ENCODE data around the gene NKD1. TPM values are rescaled to one million over a fixed set of nuclear protein-coding genes. Genes with fewer than 3 reads are reported as not detected.

NKD1 gene
- total and polyA plus RNA-seq, 2 donors (not counting 1 experiment from before 2014, with no cell fraction given) = 0.16 to 1.9 TPM

- Histone ChIP-seq H3K4me3 (ENCODE audit: control extremely low read depth in 1 of 5, extremely low read depth in 1 of 5, insufficient read depth in 1 of 5, low read depth in 2 of 5, low read length in 4 of 5) (no peak overlapping the region), H3K79me2 (ENCODE audit: control insufficient read depth, insufficient read depth, low read length) (no peaks in the 10 kb centered on the region), H2AFZ (ENCODE audit: insufficient read depth, low read depth, low read length, poor library complexity, severe bottlenecking) (no peak overlapping the region), H4K20me1 (ENCODE audit: control insufficient read depth, insufficient read depth, low read length, poor library complexity, severe bottlenecking) (no peaks in the 10 kb centered on the region), H3K27me3 (replicated peaks in 1 of 4; ENCODE audit: control extremely low read depth in 1 of 4, control insufficient read depth in 3 of 4, insufficient read depth in 4 of 4, low read length in 3 of 4) (no peaks in the 10 kb centered on the region), H3K4me2 (replicated peaks; ENCODE audit: low read depth, low read length, poor library complexity, severe bottlenecking) (no peak overlapping the region), H3K27ac (ENCODE audit: low read length in 2 of 2) (no peak overlapping the region), H3K9ac (ENCODE audit: low read length) (no peak overlapping the region), H3K4me1 (ENCODE audit: control insufficient read depth in 2 of 2, insufficient read depth in 2 of 2, low read length in 2 of 2) (no peaks in the 10 kb centered on the region), H3K36me3 (replicated peaks in 1 of 2; ENCODE audit: control extremely low read depth in 1 of 2, control insufficient read depth in 1 of 2, extremely low read depth in 1 of 2, insufficient read depth in 2 of 2, low read length in 1 of 2) (no peaks in the 10 kb centered on the region), H3K9me3 (ENCODE audit: control extremely low read depth in 1 of 3, control insufficient read depth in 2 of 3, insufficient read depth in 1 of 3, low read length in 2 of 3) (peaks cover 0 to 14% (median 3%) of the 10 kb centered on the region in 3 donors)
- H3K4me1 Mint-ChIP-seq = no peaks in the 10 kb centered on the region
- POLR2A ChIA-PET = interaction anchor here (0.6 kb wide), 1 partner anchor 284 kb away, joined by 3 read pairs; no protein-coding TSS in a partner anchor
- intact Hi-C loops (cut with micrococcal nuclease) = no loop called here
- DNase-seq (no peak), ATAC-seq (ENCODE audit: low read depth) (no peak)
- peaks cover 3% of the 10 kb centered on the region for H3K9me3 Mint-ChIP-seq (ENCODE audit: insufficient read depth)
- no peak overlapping the region for H3K4me3 Mint-ChIP-seq
- CTCF ChIA-PET = interaction anchor here (1.3 to 2.0 kb wide), 2 partner anchors 68 to 108 kb away, joined by 4 to 6 read pairs; no protein-coding TSS in a partner anchor
- H3K27me3 Mint-ChIP-seq = no peaks in the 10 kb centered on the region
- H3K27ac Mint-ChIP-seq = no peak overlapping the region
- no peak for TF ChIP-seq EZH2 (IDR thresholded peaks at IDR 0.05; ENCODE audit: borderline replicate concordance, insufficient read depth, low read depth, low read length, poor library complexity, severe bottlenecking)
- TF ChIP-seq CTCF (IDR thresholded peaks at IDR 0.05) = no peak
- 82% methylated on average over 1 of the region's 1 CpG for WGBS (ENCODE audit: insufficient coverage)
Observed at GRCh38 chr16:50558913-50559312, 10.7 kb downstream of the NKD1 start.

- H4K20me1 ChIP-seq (ENCODE audit: control insufficient read depth, insufficient read depth, low read length, poor library complexity, severe bottlenecking) = no peaks in the 10 kb centered on the region
- CTCF ChIA-PET = interaction anchor here (1.3 to 2.0 kb wide), 2 partner anchors 68 to 107 kb away, joined by 4 to 6 read pairs; no protein-coding TSS in a partner anchor
- no peaks in the 10 kb centered on the region for H3K27me3 Mint-ChIP-seq
- H3K4me3 Mint-ChIP-seq = no peak overlapping the region
- H3K9ac ChIP-seq (ENCODE audit: low read length) = no peak overlapping the region
- no peaks in the 10 kb centered on the region for H3K36me3 ChIP-seq (replicated peaks in 1 of 2; ENCODE audit: control extremely low read depth in 1 of 2, control insufficient read depth in 1 of 2, extremely low read depth in 1 of 2, insufficient read depth in 2 of 2, low read length in 1 of 2)
- H3K9me3 Mint-ChIP-seq (ENCODE audit: insufficient read depth) = peaks cover 3% of the 10 kb centered on the region
- ATAC-seq (ENCODE audit: low read depth) = no peak
- no peak overlapping the region for H2AFZ ChIP-seq (ENCODE audit: insufficient read depth, low read depth, low read length, poor library complexity, severe bottlenecking)
- H3K4me3 ChIP-seq (ENCODE audit: control extremely low read depth in 1 of 5, extremely low read depth in 1 of 5, insufficient read depth in 1 of 5, low read depth in 2 of 5, low read length in 4 of 5) = no peak overlapping the region
- H3K79me2 ChIP-seq (ENCODE audit: control insufficient read depth, insufficient read depth, low read length) = no peaks in the 10 kb centered on the region
- no peak overlapping the region for H3K27ac ChIP-seq (ENCODE audit: low read length in 2 of 2)
- no peaks in the 10 kb centered on the region for H3K27me3 ChIP-seq (replicated peaks in 1 of 4; ENCODE audit: control extremely low read depth in 1 of 4, control insufficient read depth in 3 of 4, insufficient read depth in 4 of 4, low read length in 3 of 4)
- peaks cover 0 to 14% (median 3%) of the 10 kb centered on the region in 3 donors for H3K9me3 ChIP-seq (ENCODE audit: control extremely low read depth in 1 of 3, control insufficient read depth in 2 of 3, insufficient read depth in 1 of 3, low read length in 2 of 3)
- DNase-seq = no peak
- H3K4me1 Mint-ChIP-seq = no peaks in the 10 kb centered on the region
- TF ChIP-seq EZH2 (IDR thresholded peaks at IDR 0.05; ENCODE audit: borderline replicate concordance, insufficient read depth, low read depth, low read length, poor library complexity, severe bottlenecking) = no peak
- H3K4me2 ChIP-seq (replicated peaks; ENCODE audit: low read depth, low read length, poor library complexity, severe bottlenecking) = no peak overlapping the region
- peaks cover 0 to under 1% of the 10 kb centered on the region in 2 donors for H3K4me1 ChIP-seq (ENCODE audit: control insufficient read depth in 2 of 2, insufficient read depth in 2 of 2, low read length in 2 of 2)
- H3K27ac Mint-ChIP-seq = no peak overlapping the region
- WGBS (ENCODE audit: insufficient coverage) = 98% methylated on average over 6 of the region's 6 CpGs
- POLR2A ChIA-PET = no interaction called here
- intact Hi-C loops (cut with micrococcal nuclease) = no loop called here
Observed at GRCh38 chr16:50559342-50559741, 11.1 kb downstream of the NKD1 start.
